Activated naive CD8-positive, alpha-beta T cell treated with anti-CD3 and anti-CD28 coated beads, Interleukin-2, amount 10 ng/mL, durations not matched to agents 7 days and 5 days (primary cell): ENCODE data around the gene ASTL. TPM values are rescaled to one million over a fixed set of nuclear protein-coding genes. Genes with fewer than 3 reads are reported as not detected.

Experiments
- total RNA-seq, 2 experiments: library from RNA; stranded (reverse); gene quantifications; one replicate each; pipeline ENCODE4 v1.2.3, GENCODE V29; 2021

The ASTL gene
- total RNA-seq, 2 experiments from 2014 or later, result 12.2 to 14.7 TPM

Other genes starting within 250 kb of the ASTL start
- gene ANKRD36C, start 146.7 kb downstream of the ASTL start, total RNA-seq, result 10 to 100 TPM; 87.0 to 89.7 TPM
- gene GPAT2, start 103.6 kb downstream of the ASTL start, total RNA-seq, result 10 to 100 TPM; 14.0 to 15.0 TPM
- under 1 TPM; 0.17 to 0.26 TPM for gene ADRA2B, start 21.9 kb downstream of the ASTL start, total RNA-seq
- 10 to 100 TPM; 47.7 to 50.2 TPM for gene DUSP2, start 6.9 kb upstream of the ASTL start, total RNA-seq
- gene STARD7, start 70.3 kb upstream of the ASTL start, total RNA-seq, result 100 to 1,000 TPM; 105 to 114 TPM
- 10 to 100 TPM; 33.4 to 39.1 TPM for gene TMEM127, start 127.5 kb upstream of the ASTL start, total RNA-seq
- 10 to 100 TPM; 66.2 to 68.2 TPM for gene CIAO1, start 127.7 kb upstream of the ASTL start, total RNA-seq
- gene SNRNP200, start 167.0 kb upstream of the ASTL start, total RNA-seq, result 100 to 1,000 TPM; 194 to 201 TPM
- gene ITPRIPL1, start 186.8 kb upstream of the ASTL start, total RNA-seq, result 10 to 100 TPM; 32.8 to 35.9 TPM
- gene NCAPH, start 197.3 kb upstream of the ASTL start, total RNA-seq, result 10 to 100 TPM; 60.3 to 64.8 TPM